ENCODE results near the gene SIK3.

- TF ChIP-seq POLR2AphosphoS5 (IDR thresholded peaks at IDR 0.05; ENCODE audit: borderline replicate concordance, low read depth, low read length) (no peak), EZH2 (IDR thresholded peaks at IDR 0.05) (no peak)
Observed at GRCh38 chr11:116825434-116825833, 272.8 kb downstream of the SIK3 start.

Measured in SK-N-MC (cell line).